Measurements from ENCODE around the gene ICA1L.
"Not testable (repeated sequence)": the region's sequence is repeated elsewhere in the genome, so short reads cannot be mapped to it uniquely, and the experiment has no call there.

The ICA1L gene

GRCh38 chr2:202871300-202872141 lies at the start of gene ICA1L:
ICA1L (minus strand) TSS chr2:202871766; CDS start chr2:202829009, 42,757 bp downstream.
- H3K9me3 ChIP-seq (ENCODE audit: control insufficient read depth, insufficient read depth, low read length): no peaks in the 10 kb centered on the region
- H3K4me1 ChIP-seq (ENCODE audit: insufficient read depth, low read length): no peaks in the 10 kb centered on the region
- no peaks in the 10 kb centered on the region for H3K36me3 ChIP-seq (ENCODE audit: insufficient read depth, low read length)
- peak within 1 kb of the TSS; percentile 86 for H3K9ac ChIP-seq (ENCODE audit: low read depth, low read length)

DNA sequence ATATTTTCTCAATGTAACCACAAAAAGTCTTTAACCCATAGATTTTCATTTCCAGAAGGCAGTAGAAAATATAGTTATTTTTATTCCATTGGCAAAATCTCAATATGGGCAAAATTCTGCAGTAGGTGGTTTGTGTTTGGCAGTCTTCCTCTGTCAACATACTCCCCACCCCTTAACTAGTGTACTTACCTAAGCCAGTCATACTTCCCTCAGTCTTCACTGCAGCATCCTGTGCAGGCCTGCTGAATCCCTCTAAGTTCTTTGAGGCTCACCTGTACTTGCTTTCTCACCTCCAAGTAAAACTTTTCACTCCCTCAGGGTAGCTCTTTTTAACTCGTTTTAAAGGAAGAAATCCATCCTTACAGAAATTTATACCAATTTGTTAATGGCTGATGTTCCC lies 47.3 kb upstream of the ICA1L start:
- Histone ChIP-seq H3K4me1 (ENCODE audit: insufficient read depth, low read length) (no peaks in the 10 kb centered on the region), H3K9me3 (ENCODE audit: control insufficient read depth, insufficient read depth, low read length) (no peaks in the 10 kb centered on the region), H3K9ac (ENCODE audit: low read depth, low read length) (no peak overlapping the region), H3K36me3 (ENCODE audit: insufficient read depth, low read length) (no peaks in the 10 kb centered on the region; the same call in 1 of the 2 replicates)

- not testable (repeated sequence) for H3K36me3 ChIP-seq (ENCODE audit: insufficient read depth, low read length); H3K9me3 ChIP-seq (ENCODE audit: control insufficient read depth, insufficient read depth, low read length); H3K4me1 ChIP-seq (ENCODE audit: insufficient read depth, low read length)
- peak overlapping the region; percentile 90 for H3K9ac ChIP-seq (ENCODE audit: low read depth, low read length)
These were observed 41.0 kb upstream of the ICA1L start for GRCh38 chr2:202912342-202913201.

GRCh38 chr2:202911512-202912341 lies 40.2 kb upstream of the ICA1L start, which contains the start of the genes CARF and WDR12:
CARF (plus strand) TSS chr2:202912275; CDS start chr2:202941903, 29,628 bp downstream.
WDR12 (minus strand) TSS chr2:202911673; CDS start chr2:202911476, 197 bp downstream.
- Histone ChIP-seq H3K9ac (ENCODE audit: low read depth, low read length) (peak within 1 kb of the TSS; percentile 90), H3K36me3 (ENCODE audit: insufficient read depth, low read length) (no peaks in the 10 kb centered on the region; the same call in 1 of the 2 replicates), H3K9me3 (ENCODE audit: control insufficient read depth, insufficient read depth, low read length) (no peaks in the 10 kb centered on the region; the same call in 1 of the 2 replicates), H3K4me1 (ENCODE audit: insufficient read depth, low read length) (no peaks in the 10 kb centered on the region)

- Histone ChIP-seq H3K9me3 (ENCODE audit: control insufficient read depth, insufficient read depth, low read length) (no peaks in the 10 kb centered on the region; the same call in 1 of the 2 replicates), H3K4me1 (ENCODE audit: insufficient read depth, low read length) (no peaks in the 10 kb centered on the region), H3K9ac (ENCODE audit: low read depth, low read length) (peak overlapping the region; percentile 90), H3K36me3 (ENCODE audit: insufficient read depth, low read length) (peaks cover 5% of the 10 kb centered on the region; the same call in 1 of the 2 replicates)
These were observed 39.6 kb upstream of the ICA1L start for GRCh38 chr2:202911203-202911511.

GRCh38 chr2:202910698-202911097 lies 39.1 kb upstream of the ICA1L start:
- Histone ChIP-seq H3K4me1 (ENCODE audit: insufficient read depth, low read length) (no peaks in the 10 kb centered on the region), H3K36me3 (ENCODE audit: insufficient read depth, low read length) (peaks cover 5% of the 10 kb centered on the region; the same call in 1 of the 2 replicates), H3K9me3 (ENCODE audit: control insufficient read depth, insufficient read depth, low read length) (no peaks in the 10 kb centered on the region; the same call in 1 of the 2 replicates), H3K9ac (ENCODE audit: low read depth, low read length) (peak overlapping the region; percentile 90)

DNA sequence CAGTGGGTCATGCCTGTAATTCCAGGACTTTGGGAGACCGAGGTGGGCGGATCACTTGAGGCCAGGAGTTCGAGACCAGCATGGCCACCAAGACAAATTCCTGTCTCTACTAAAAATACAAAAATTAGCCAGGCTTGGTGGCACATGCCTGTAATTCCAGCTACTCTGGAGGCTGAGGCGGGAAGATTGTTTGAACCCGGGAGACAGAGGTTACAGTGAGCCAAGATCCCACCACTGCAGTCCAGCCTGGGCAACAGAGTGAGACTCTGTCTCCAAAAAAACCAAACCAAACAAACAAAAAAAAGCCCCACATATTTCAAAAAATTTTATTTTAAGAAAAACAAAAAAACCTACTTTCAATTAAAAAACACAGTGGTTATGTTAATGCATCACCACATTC lies 38.7 kb upstream of the ICA1L start:
- not testable (repeated sequence) for H3K36me3 ChIP-seq (ENCODE audit: insufficient read depth, low read length); H3K9me3 ChIP-seq (ENCODE audit: control insufficient read depth, insufficient read depth, low read length); H3K4me1 ChIP-seq (ENCODE audit: insufficient read depth, low read length)
- H3K9ac ChIP-seq (ENCODE audit: low read depth, low read length): peak overlapping the region; percentile 90

- Histone ChIP-seq H3K4me1 (ENCODE audit: insufficient read depth, low read length) (no peaks in the 10 kb centered on the region), H3K9me3 (ENCODE audit: control insufficient read depth, insufficient read depth, low read length) (no peaks in the 10 kb centered on the region; the same call in 1 of the 2 replicates), H3K36me3 (ENCODE audit: insufficient read depth, low read length) (peaks cover 5% of the 10 kb centered on the region; the same call in 1 of the 2 replicates), H3K9ac (ENCODE audit: low read depth, low read length) (peak overlapping the region; percentile 90; the same call in 1 of the 2 replicates)
These were observed 38.0 kb upstream of the ICA1L start for GRCh38 chr2:202909394-202910192.

DNA sequence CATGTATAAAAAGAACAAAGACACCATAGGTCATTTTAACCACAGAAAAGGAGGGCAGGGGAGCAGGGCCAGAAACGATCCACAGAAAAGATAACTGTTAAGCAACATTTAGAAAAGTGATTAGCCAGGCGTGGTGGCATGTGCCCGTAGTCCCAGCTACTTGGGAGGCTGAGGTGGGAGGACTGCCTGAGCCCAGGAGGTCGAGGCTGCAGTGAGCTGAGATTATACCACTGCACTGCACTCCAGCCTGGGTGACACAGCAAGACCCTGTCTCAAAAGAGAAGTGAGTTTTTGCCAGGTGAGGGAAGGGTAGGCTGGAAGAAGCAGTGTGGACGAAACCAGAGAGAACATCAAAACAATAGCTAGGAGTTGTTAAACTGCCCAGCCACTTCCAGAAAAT lies 36.6 kb upstream of the ICA1L start:
- Histone ChIP-seq H3K9ac (ENCODE audit: low read depth, low read length) (no peak overlapping the region), H3K9me3 (ENCODE audit: control insufficient read depth, insufficient read depth, low read length) (no peaks in the 10 kb centered on the region; the same call in 1 of the 2 replicates), H3K36me3 (ENCODE audit: insufficient read depth, low read length) (peaks cover 5% of the 10 kb centered on the region; the same call in 1 of the 2 replicates), H3K4me1 (ENCODE audit: insufficient read depth, low read length) (no peaks in the 10 kb centered on the region)

- not testable (repeated sequence) for H3K9me3 ChIP-seq (ENCODE audit: control insufficient read depth, insufficient read depth, low read length); H3K36me3 ChIP-seq (ENCODE audit: insufficient read depth, low read length)
These were observed 33.9 kb upstream of the ICA1L start for GRCh38 chr2:202905507-202905906.

GRCh38 chr2:202885190-202885589 lies 13.6 kb upstream of the ICA1L start:
- H3K4me1 ChIP-seq (ENCODE audit: insufficient read depth, low read length): no peaks in the 10 kb centered on the region
- peaks cover 12% of the 10 kb centered on the region for H3K36me3 ChIP-seq (ENCODE audit: insufficient read depth, low read length)
- no peaks in the 10 kb centered on the region for H3K9me3 ChIP-seq (ENCODE audit: control insufficient read depth, insufficient read depth, low read length)
- H3K9ac ChIP-seq (ENCODE audit: low read depth, low read length): no peak overlapping the region

More at GRCh38 chr2:202905507-202905906, 33.9 kb upstream of the ICA1L start:
- not testable (repeated sequence) for H3K9ac ChIP-seq (ENCODE audit: low read depth, low read length); H3K4me1 ChIP-seq (ENCODE audit: insufficient read depth, low read length)

DNA sequence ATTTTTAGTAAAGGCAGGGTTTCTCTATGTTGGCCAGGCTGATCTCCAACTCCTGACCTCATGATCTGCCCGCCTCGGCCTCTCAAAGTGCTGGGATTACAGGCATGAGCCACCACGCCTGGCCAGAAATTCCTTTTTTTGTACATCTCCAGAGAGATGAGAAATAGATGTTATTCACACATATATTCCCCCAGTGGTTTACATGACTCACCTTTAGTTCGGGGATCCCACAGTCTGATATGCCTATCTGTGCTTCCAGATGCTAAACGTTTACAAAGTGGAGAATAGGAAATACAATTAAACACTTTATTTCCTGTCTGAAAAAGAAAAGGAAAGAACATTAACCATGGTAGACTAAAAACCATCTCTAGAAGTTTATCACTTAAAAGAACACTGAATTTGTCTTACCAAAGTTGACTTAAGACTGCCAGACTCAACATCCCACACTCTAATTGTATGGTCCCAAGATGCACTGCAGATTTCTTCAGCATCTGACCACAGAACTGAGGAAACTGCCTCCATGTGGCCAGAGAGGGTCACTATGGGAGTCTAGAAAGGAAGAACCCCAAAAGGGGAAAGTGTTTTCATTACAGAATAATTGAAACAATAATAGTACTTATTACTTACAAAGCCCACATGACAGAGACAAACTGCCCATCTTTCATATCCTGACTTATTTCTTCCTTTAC lies 12.6 kb upstream of the ICA1L start:
- Histone ChIP-seq H3K9me3 (ENCODE audit: control insufficient read depth, insufficient read depth, low read length) (no peaks in the 10 kb centered on the region), H3K36me3 (ENCODE audit: insufficient read depth, low read length) (peaks cover 12% of the 10 kb centered on the region), H3K9ac (ENCODE audit: low read depth, low read length) (no peak overlapping the region)

DNA sequence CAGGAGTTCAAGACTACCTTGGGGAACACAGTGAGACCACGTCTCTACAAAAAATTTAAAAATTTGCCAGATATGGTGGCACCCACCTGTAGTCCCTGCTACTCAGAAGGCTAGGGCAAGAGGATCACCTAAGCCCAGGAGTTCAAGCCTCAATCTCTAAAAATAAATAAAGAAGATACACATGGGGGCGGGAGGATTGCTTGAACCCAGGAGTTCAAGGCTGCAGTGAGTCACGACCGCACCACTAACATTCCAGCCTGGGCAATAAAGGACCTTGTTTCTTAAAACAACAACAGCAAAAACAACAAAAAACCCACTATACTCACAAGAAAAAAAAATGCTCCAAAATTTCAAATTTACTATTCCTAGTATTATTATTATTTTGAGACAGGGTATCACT lies 10.0 kb upstream of the ICA1L start:
- Histone ChIP-seq H3K9ac (ENCODE audit: low read depth, low read length) (no peak overlapping the region), H3K36me3 (ENCODE audit: insufficient read depth, low read length) (peaks cover 18% of the 10 kb centered on the region), H3K4me1 (ENCODE audit: insufficient read depth, low read length) (no peaks in the 10 kb centered on the region), H3K9me3 (ENCODE audit: control insufficient read depth, insufficient read depth, low read length) (no peaks in the 10 kb centered on the region)

More for the DNA sequence above, 12.6 kb upstream of the ICA1L start:
- no peaks in the 10 kb centered on the region for H3K4me1 ChIP-seq (ENCODE audit: insufficient read depth, low read length)
